Loucy (cell line): ENCODE data around the gene RPL22.

ENCODE experiments used
- H2AFZ ChIP-seq: fragments of 200-600 bp; sonication (generic); 2 replicates; pipeline ENCODE4 v1.6.0; 2016; ENCODE audit warnings: antibody characterized with exemption, mild to moderate bottlenecking, low read length, moderate library complexity
- H3F3A ChIP-seq: fragments of 200-600 bp; 2 replicates; pipeline ENCODE4 v1.6.0; 2016; ENCODE audit warnings: antibody characterized with exemption, low read depth, mild to moderate bottlenecking
- H3K27me3 ChIP-seq: fragments of 200-600 bp; sonication (generic); 2 replicates; pipeline ENCODE4 v1.6.1; 2014; ENCODE audit warnings: low read length, mild to moderate bottlenecking; ENCODE audit not compliant: insufficient read depth, poor library complexity, severe bottlenecking
- H3K36me3 ChIP-seq: fragments of 200-600 bp; sonication (generic); 2 replicates; pipeline ENCODE4 v1.6.1; 2016; ENCODE audit warnings: low read length; ENCODE audit not compliant: insufficient read depth
- H3K4me1 ChIP-seq: fragments of 200-600 bp; sonication (generic); 2 replicates; pipeline ENCODE4 v1.5.1; 2014; ENCODE audit warnings: low read length, mild to moderate bottlenecking; ENCODE audit not compliant: insufficient read depth, poor library complexity, severe bottlenecking
- H3K4me2 ChIP-seq: fragments of 200-600 bp; sonication (generic); 2 replicates; pipeline ENCODE4 v1.6.0; 2014; ENCODE audit warnings: antibody characterized with exemption, low read length, low read depth, mild to moderate bottlenecking; ENCODE audit not compliant: poor library complexity, severe bottlenecking
- H3K4me3 ChIP-seq: fragments of 200-600 bp; sonication (generic); 2 replicates; pipeline ENCODE4 v1.5.1; 2014; ENCODE audit warnings: low read length, mild to moderate bottlenecking, mixed read lengths; ENCODE audit not compliant: poor library complexity, severe bottlenecking
- H3K79me2 ChIP-seq: fragments of 200-600 bp; sonication (generic); 2 replicates; pipeline ENCODE4 v1.6.1; 2014; ENCODE audit warnings: low read length; ENCODE audit not compliant: insufficient read depth
- H3K9ac ChIP-seq: fragments of 200-600 bp; sonication (generic); 2 replicates; pipeline ENCODE4 v1.6.0; 2014; ENCODE audit warnings: mild to moderate bottlenecking, low read depth, low read length, moderate library complexity; ENCODE audit not compliant: poor library complexity, severe bottlenecking
- H3K9me2 ChIP-seq: fragments of 200-600 bp; sonication (generic); replicated peaks from 2 replicates; pipeline ENCODE4 v1.6.1; 2016; ENCODE audit warnings: low read depth, low read length, mixed read lengths
- H3K9me3 ChIP-seq: fragments of 200-600 bp; sonication (generic); 2 replicates; pipeline ENCODE4 v1.6.1; 2014; ENCODE audit warnings: mild to moderate bottlenecking, antibody characterized with exemption, low read length, low read depth; ENCODE audit not compliant: insufficient read depth
- H4K20me1 ChIP-seq: fragments of 200-600 bp; sonication (generic); 2 replicates; pipeline ENCODE4 v1.6.0; 2014; ENCODE audit warnings: antibody characterized with exemption, low read length, mild to moderate bottlenecking; ENCODE audit not compliant: insufficient read depth, poor library complexity, severe bottlenecking
- CTCF ChIP-seq: fragments of 200-600 bp; sonication (generic); conservative IDR thresholded peaks from 2 replicates; pipeline ENCODE4 v1.5.1; 2014; ENCODE audit warnings: mild to moderate bottlenecking, antibody characterized with exemption, low read length
- EZH2phosphoT487 ChIP-seq: fragments of 200-600 bp; IDR thresholded peaks from 2 replicates; pipeline ENCODE4 v1.6.1; 2018; ENCODE audit warnings: antibody characterized with exemption, mild to moderate bottlenecking, moderate library complexity, borderline replicate concordance

The RPL22 gene

GRCh38 chr1:6141592-6141991 is 57.8 kb downstream of the RPL22 start:
- no peaks in the 10 kb centered on the region for H3K9me2 ChIP-seq
- no peaks in the 10 kb centered on the region for H3K9me3 ChIP-seq
- no peaks in the 10 kb centered on the region for H3F3A ChIP-seq
- no peaks in the 10 kb centered on the region for H4K20me1 ChIP-seq
- H3K36me3 ChIP-seq: no peaks in the 10 kb centered on the region
- TF ChIP-seq EZH2phosphoT487 (no peak), CTCF (peak; percentile 21; the same call in 1 of the 2 replicates)
- H3K4me3 ChIP-seq: no peak overlapping the region
- no peaks in the 10 kb centered on the region for H3K4me1 ChIP-seq
- no peaks in the 10 kb centered on the region for H3K27me3 ChIP-seq
- H2AFZ ChIP-seq: no peak overlapping the region
- no peak overlapping the region for H3K4me2 ChIP-seq
- H3K79me2 ChIP-seq: no peaks in the 10 kb centered on the region
- H3K9ac ChIP-seq: no peak overlapping the region

GRCh38 chr1:6140413-6140812 is 59.0 kb downstream of the RPL22 start:
- H3K9me3 ChIP-seq: no peaks in the 10 kb centered on the region
- no peaks in the 10 kb centered on the region for H3K79me2 ChIP-seq
- no peaks in the 10 kb centered on the region for H3K27me3 ChIP-seq
- H3K9ac ChIP-seq: no peak overlapping the region
- H3K9me2 ChIP-seq: no peaks in the 10 kb centered on the region
- no peaks in the 10 kb centered on the region for H3F3A ChIP-seq
- H3K36me3 ChIP-seq: no peaks in the 10 kb centered on the region
- no peaks in the 10 kb centered on the region for H3K4me1 ChIP-seq
- H3K4me3 ChIP-seq: no peak overlapping the region
- no peak overlapping the region for H3K4me2 ChIP-seq
- TF ChIP-seq CTCF (no peak), EZH2phosphoT487 (no peak)
- no peak overlapping the region for H2AFZ ChIP-seq
- H4K20me1 ChIP-seq: no peaks in the 10 kb centered on the region

GRCh38 chr1:6137758-6138157 is 61.6 kb downstream of the RPL22 start:
- H3K79me2 ChIP-seq: no peaks in the 10 kb centered on the region
- no peaks in the 10 kb centered on the region for H3F3A ChIP-seq
- no peak overlapping the region for H2AFZ ChIP-seq
- H3K4me2 ChIP-seq: no peak overlapping the region
- no peaks in the 10 kb centered on the region for H3K9me3 ChIP-seq
- no peaks in the 10 kb centered on the region for H3K9me2 ChIP-seq
- H3K9ac ChIP-seq: no peak overlapping the region
- no peak overlapping the region for H3K4me3 ChIP-seq
- H3K36me3 ChIP-seq: no peaks in the 10 kb centered on the region
- no peaks in the 10 kb centered on the region for H4K20me1 ChIP-seq
- H3K27me3 ChIP-seq: no peaks in the 10 kb centered on the region
- TF ChIP-seq CTCF (no peak), EZH2phosphoT487 (no peak)
- no peaks in the 10 kb centered on the region for H3K4me1 ChIP-seq
